ENCODE results near the gene MUS81.

Gene MUS81

DNA sequence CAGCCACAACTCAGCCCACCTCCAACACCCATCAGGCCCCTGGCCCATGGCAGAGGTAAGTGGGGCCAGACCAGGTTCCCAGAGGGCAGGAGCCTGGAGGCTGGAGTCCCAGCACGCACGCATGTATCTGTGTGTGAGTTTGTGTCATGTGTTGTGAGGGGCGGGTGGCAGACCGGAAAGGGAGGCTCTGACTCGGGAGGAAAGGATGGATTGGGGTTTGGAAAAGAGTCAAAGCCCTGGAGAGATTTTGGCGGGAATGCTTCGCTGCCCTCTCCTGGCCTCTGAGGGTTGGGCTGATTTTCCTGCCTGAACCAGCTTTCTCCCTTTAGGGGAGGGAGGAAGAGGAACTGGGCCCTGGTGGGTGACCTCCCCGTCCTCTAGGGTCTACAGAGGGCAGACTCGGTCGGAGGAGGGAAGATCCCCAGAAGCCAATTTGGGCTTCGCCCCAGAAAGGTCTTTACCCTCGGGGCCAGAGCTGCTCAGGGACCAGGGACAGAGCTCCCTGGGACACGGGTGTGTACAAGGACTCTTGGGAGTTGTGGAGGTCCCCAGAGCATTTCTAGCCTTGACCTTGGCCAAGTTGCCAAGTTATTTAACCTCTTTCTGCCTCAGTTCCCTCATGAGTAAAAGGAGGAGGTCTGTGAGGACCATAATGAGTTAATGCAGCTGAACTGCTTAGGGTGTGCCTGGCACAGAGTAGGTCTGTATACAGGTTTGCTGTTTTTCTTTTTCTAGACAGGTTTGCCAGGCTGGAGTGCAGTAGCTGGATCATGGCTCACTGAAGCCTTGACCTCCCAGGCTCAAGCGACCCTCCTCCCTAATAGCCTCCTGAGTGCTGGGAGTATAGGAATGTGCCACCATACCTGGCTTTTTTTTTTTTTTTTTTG is 51.7 kb downstream of the MUS81 start:
- POLR2A ChIA-PET: interaction anchor here (1.0 to 3.6 kb wide), 5 partner anchors 9 to 41 kb away, joined by 3 to 29 read pairs (median 9); partner anchors contain the start of genes CCDC85B, FIBP and FOSL1
- CTCF ChIA-PET: interaction anchor here (1.5 to 18.8 kb wide), 3 partner anchors 9 to 51 kb away, joined by 4 to 394 read pairs (median 5); partner anchors contain the start of genes CCDC85B and FIBP
- no peak overlapping the region for H3K4me3 ChIP-seq (ENCODE audit: low read depth, low read length)
- TF ChIP-seq, protein P1, sequence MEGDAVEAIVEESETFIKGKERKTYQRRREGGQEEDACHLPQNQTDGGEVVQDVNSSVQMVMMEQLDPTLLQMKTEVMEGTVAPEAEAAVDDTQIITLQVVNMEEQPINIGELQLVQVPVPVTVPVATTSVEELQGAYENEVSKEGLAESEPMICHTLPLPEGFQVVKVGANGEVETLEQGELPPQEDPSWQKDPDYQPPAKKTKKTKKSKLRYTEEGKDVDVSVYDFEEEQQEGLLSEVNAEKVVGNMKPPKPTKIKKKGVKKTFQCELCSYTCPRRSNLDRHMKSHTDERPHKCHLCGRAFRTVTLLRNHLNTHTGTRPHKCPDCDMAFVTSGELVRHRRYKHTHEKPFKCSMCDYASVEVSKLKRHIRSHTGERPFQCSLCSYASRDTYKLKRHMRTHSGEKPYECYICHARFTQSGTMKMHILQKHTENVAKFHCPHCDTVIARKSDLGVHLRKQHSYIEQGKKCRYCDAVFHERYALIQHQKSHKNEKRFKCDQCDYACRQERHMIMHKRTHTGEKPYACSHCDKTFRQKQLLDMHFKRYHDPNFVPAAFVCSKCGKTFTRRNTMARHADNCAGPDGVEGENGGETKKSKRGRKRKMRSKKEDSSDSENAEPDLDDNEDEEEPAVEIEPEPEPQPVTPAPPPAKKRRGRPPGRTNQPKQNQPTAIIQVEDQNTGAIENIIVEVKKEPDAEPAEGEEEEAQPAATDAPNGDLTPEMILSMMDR (IDR thresholded peaks at IDR 0.05; ENCODE audit: insufficient read depth, low read length, missing control alignments): peak; percentile 39
- DNase-seq (ENCODE audit: low read depth, low spot score): no peak

DNA sequence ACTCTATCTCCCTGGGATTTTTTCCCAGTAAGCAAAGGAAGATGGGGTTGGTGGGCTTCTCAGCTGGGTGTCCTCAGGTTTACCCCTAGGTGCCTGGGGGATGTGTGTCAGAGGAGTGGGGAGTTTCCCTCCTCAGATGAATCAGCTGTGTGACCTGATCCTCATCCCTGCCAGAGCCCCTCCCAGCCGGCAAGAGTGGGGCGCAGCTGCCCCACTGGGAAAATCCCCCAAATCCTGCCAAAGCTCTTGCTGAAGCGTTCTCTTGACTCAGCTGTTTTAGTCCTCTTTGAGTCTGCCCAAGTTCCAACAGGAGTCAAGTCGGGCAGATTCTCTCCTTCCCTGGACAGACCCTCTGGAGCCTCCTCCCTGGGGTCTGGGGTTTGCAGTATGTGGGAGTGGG is 52.6 kb downstream of the MUS81 start:
- DNase-seq (ENCODE audit: low read depth, low spot score): no peak
- CTCF ChIA-PET: interaction anchor here (1.5 to 18.8 kb wide), 3 partner anchors 9 to 52 kb away, joined by 4 to 394 read pairs (median 5); partner anchors contain the start of genes CCDC85B and FIBP
- POLR2A ChIA-PET: interaction anchor here (1.6 to 4.0 kb wide), 4 partner anchors 10 to 42 kb away, joined by 3 to 37 read pairs (median 19); partner anchors contain the start of genes CCDC85B and FIBP
- H3K4me3 ChIP-seq (ENCODE audit: low read depth, low read length): no peak overlapping the region
- TF ChIP-seq, protein P1 (IDR thresholded peaks at IDR 0.05; ENCODE audit: insufficient read depth, low read length, missing control alignments): no peak

DNA sequence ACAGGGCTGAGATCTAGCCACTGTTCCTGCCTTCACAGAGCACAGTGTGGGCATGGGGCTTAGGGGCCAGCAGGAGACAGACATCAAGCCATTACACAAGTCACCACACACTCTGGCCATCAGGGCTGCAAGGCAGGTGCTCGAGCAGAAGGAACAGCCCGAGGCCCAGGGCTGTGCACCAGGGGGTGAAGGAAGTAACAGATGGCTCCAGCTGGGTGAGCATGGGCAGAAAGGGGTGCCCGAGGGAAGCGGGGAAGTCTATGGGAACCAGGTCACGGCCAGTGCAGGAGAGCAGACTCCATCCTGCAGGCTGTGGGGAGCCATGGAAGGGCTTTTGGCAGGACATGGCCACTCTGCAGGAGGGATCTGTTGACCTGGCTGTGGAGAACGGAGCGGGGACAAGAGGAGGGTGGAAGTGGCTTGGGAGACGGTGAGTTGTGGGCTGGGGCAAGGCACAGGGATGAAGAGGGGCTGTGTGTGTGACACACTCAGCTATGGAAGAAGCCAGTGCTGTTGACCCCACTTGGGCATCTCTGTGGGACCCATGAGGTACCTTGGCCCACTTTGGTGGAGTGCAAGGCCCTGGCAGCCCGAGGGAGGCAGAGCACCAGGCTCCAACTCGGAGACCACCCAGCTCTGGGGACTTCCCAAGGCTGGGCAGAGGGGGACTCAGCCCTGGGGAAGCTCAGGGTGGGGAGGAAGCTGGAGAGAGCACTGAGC is 55.0 kb downstream of the MUS81 start:
- H3K4me3 ChIP-seq (ENCODE audit: low read depth, low read length): no peak overlapping the region
- ChIA-PET POLR2A (interaction anchor here (0.6 to 7.1 kb wide), 14 partner anchors 9 to 250 kb away, joined by 3 to 127 read pairs (median 6); partner anchors contain the start of genes CCDC85B, CFL1, FIBP and FOSL1), CTCF (interaction anchor here (0.8 to 2.8 kb wide), 8 partner anchors 13 to 55 kb away, joined by 3 to 40 read pairs (median 4); partner anchors contain the start of genes CCDC85B, FIBP and MUS81)
- TF ChIP-seq, protein P1 (IDR thresholded peaks at IDR 0.05; ENCODE audit: insufficient read depth, low read length, missing control alignments): no peak
- DNase-seq (ENCODE audit: low read depth, low spot score): no peak

DNA sequence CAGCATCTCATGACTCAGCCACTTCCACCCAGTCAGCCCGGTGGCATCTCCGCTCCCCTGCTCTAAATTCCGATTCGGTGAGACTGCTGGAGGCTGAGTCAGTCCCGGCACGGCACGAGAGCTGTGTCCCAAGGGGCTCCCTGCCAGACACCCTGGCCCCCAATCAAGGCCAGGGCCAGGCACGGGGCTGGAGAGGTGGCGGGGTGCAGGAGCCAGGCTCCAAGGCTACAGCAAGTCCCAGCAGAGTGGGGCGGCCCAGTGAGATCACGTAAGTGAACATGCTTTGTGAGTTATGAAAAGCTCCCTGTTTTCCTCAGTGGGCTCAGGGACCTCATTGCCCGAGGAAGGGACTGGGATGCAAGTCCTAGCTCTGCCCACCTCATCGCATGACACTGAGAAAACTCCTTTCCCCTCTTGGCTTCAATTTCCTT is 55.6 kb downstream of the MUS81 start:
- TF ChIP-seq, protein P1 (IDR thresholded peaks at IDR 0.05; ENCODE audit: insufficient read depth, low read length, missing control alignments): no peak
- DNase-seq (ENCODE audit: low read depth, low spot score): peak; percentile 89
- POLR2A ChIA-PET: interaction anchor here (0.6 to 7.1 kb wide), 12 partner anchors 10 to 129 kb away, joined by 3 to 127 read pairs (median 8); partner anchors contain the start of genes CCDC85B, CFL1, FIBP and FOSL1
- H3K4me3 ChIP-seq (ENCODE audit: low read depth, low read length): peak overlapping the region; percentile 38
- CTCF ChIA-PET: interaction anchor here (1.1 to 2.8 kb wide), 5 partner anchors 14 to 56 kb away, joined by 3 to 40 read pairs (median 6); partner anchors contain the start of genes CCDC85B, FIBP and MUS81

Data from AG04449 (cell line).